DOHH2 (cell line): ENCODE results near the gene SYNCRIP.

Experiments used
- H3F3A ChIP-seq: fragments of 200-600 bp; sonication (generic), shearing (Covaris generic); 2 replicates; pipeline ENCODE4 v1.6.0; 2016; ENCODE audit warnings: antibody characterized with exemption, mild to moderate bottlenecking; ENCODE audit not compliant: control insufficient read depth, insufficient read depth
- H3K27ac ChIP-seq: fragments of 200-600 bp; sonication (generic); 2 replicates; pipeline ENCODE4 v1.5.1; 2014; ENCODE audit warnings: low read depth, mild to moderate bottlenecking, low read length, moderate library complexity
- H3K27me3 ChIP-seq: fragments of 200-600 bp; sonication (generic); 2 replicates; pipeline ENCODE4 v1.6.1; 2014; ENCODE audit warnings: mild to moderate bottlenecking, low read length, mixed read lengths; ENCODE audit not compliant: control insufficient read depth
- H3K36me3 ChIP-seq: fragments of 200-600 bp; sonication (generic); 2 replicates; pipeline ENCODE4 v1.6.1; 2014; ENCODE audit warnings: mild to moderate bottlenecking, low read length, moderate library complexity, mixed read lengths; ENCODE audit not compliant: control insufficient read depth
- H3K4me1 ChIP-seq: fragments of 200-600 bp; sonication (generic); 2 replicates; pipeline ENCODE4 v1.6.1; 2014; ENCODE audit warnings: mild to moderate bottlenecking, low read length, mixed read lengths; ENCODE audit not compliant: control insufficient read depth
- H3K4me2 ChIP-seq: fragments of 200-600 bp; sonication (generic); 2 replicates; pipeline ENCODE4 v1.6.0; 2014; ENCODE audit warnings: mild to moderate bottlenecking, low read length, moderate library complexity
- H3K4me3 ChIP-seq: fragments of 200-600 bp; sonication (generic); 2 replicates; pipeline ENCODE4 v1.5.1; 2014; ENCODE audit warnings: mild to moderate bottlenecking, low read length, mixed read lengths
- H3K79me2 ChIP-seq: fragments of 200-600 bp; sonication (generic); 2 replicates; pipeline ENCODE4 v1.6.1; 2014; ENCODE audit warnings: mild to moderate bottlenecking, low read length, mixed read lengths; ENCODE audit not compliant: control insufficient read depth
- H3K9me2 ChIP-seq: fragments of 200-600 bp; sonication (generic); replicated peaks from 2 replicates; pipeline ENCODE4 v1.6.1; 2014; ENCODE audit warnings: mild to moderate bottlenecking, low read length, mixed read lengths; ENCODE audit not compliant: control insufficient read depth
- H3K9me3 ChIP-seq: fragments of 200-600 bp; sonication (generic); 2 replicates; pipeline ENCODE4 v1.6.1; 2014; ENCODE audit warnings: antibody characterized with exemption, low read length, mixed read lengths; ENCODE audit not compliant: control insufficient read depth, insufficient read depth
- H4K20me1 ChIP-seq: fragments of 200-600 bp; sonication (generic); 2 replicates; pipeline ENCODE4 v1.6.0; 2014; ENCODE audit warnings: low read depth, mild to moderate bottlenecking, antibody characterized with exemption, low read length, moderate library complexity; ENCODE audit not compliant: control insufficient read depth, insufficient read depth
- CTCF ChIP-seq: fragments of 200-600 bp; sonication (generic); IDR thresholded peaks from one replicate; pipeline ENCODE4 v1.5.1; 2014; ENCODE audit warnings: antibody characterized with exemption, mild to moderate bottlenecking, low read depth, low read length; ENCODE audit not compliant: poor library complexity, severe bottlenecking
- EZH2phosphoT487 ChIP-seq: fragments of 200-600 bp; sonication (generic); IDR thresholded peaks from 2 replicates; pipeline ENCODE4 v1.6.1; 2017; ENCODE audit warnings: borderline replicate concordance, mild to moderate bottlenecking, antibody characterized with exemption, low read length, moderate library complexity, mixed read lengths

The SYNCRIP gene

GRCh38 chr6:85672623-85673022 lies 29.9 kb upstream of the SYNCRIP start:
- Histone ChIP-seq H3K9me2 (no peaks in the 10 kb centered on the region), H3K4me1 (peaks cover 82% of the 10 kb centered on the region), H3F3A (peaks cover 77% of the 10 kb centered on the region), H3K27me3 (no peaks in the 10 kb centered on the region), H4K20me1 (peaks cover 23% of the 10 kb centered on the region), H3K27ac (peak overlapping the region; percentile 86), H3K4me3 (no peak overlapping the region), H3K36me3 (peaks cover 44% of the 10 kb centered on the region), H3K9me3 (no peaks in the 10 kb centered on the region), H3K4me2 (no peak overlapping the region), H3K79me2 (peaks cover 52% of the 10 kb centered on the region)
- no peak for TF ChIP-seq CTCF

GRCh38 chr6:85672050-85672449 lies 29.4 kb upstream of the SYNCRIP start:
- no peak for TF ChIP-seq EZH2phosphoT487
- no peak for TF ChIP-seq CTCF
- peak overlapping the region; percentile 86; the same call in 1 of the 2 replicates for H3K27ac ChIP-seq
- H3K4me2 ChIP-seq = no peak overlapping the region
- H3F3A ChIP-seq = peaks cover 71% of the 10 kb centered on the region
- peaks cover 17% of the 10 kb centered on the region; the same call in 1 of the 2 replicates for H4K20me1 ChIP-seq
- H3K9me2 ChIP-seq = no peaks in the 10 kb centered on the region
- peaks cover 82% of the 10 kb centered on the region for H3K4me1 ChIP-seq
- no peaks in the 10 kb centered on the region for H3K9me3 ChIP-seq
- H3K27me3 ChIP-seq = no peaks in the 10 kb centered on the region
- H3K79me2 ChIP-seq = peaks cover 46% of the 10 kb centered on the region
- H3K36me3 ChIP-seq = peaks cover 39% of the 10 kb centered on the region
- H3K4me3 ChIP-seq = no peak overlapping the region

GRCh38 chr6:85670573-85670972 lies 27.9 kb upstream of the SYNCRIP start:
- Histone ChIP-seq H3K4me2 (peak overlapping the region; percentile 49), H3F3A (peaks cover 56% of the 10 kb centered on the region), H3K4me1 (peaks cover 71% of the 10 kb centered on the region), H3K9me2 (no peaks in the 10 kb centered on the region), H4K20me1 (peaks cover 3% of the 10 kb centered on the region; the same call in 1 of the 2 replicates), H3K79me2 (peaks cover 31% of the 10 kb centered on the region), H3K4me3 (no peak overlapping the region; the same call in 1 of the 2 replicates), H3K36me3 (peaks cover 24% of the 10 kb centered on the region), H3K9me3 (no peaks in the 10 kb centered on the region), H3K27ac (peak overlapping the region; percentile 68), H3K27me3 (no peaks in the 10 kb centered on the region)
- TF ChIP-seq EZH2phosphoT487 (no peak), CTCF (no peak)
